DMS79 treated with DMSO at 0.1 percent for 48 hours (cell line): ENCODE data around the gene SDK1.
"Not testable (repeated sequence)": the region's sequence is repeated elsewhere in the genome, so short reads cannot be mapped to it uniquely, and the experiment has no call there.

Source experiments
- DNase-seq: peaks from one replicate; lab custom pipeline; 2025; lab: John Stamatoyannopoulos, UW

The SDK1 gene

DNA sequence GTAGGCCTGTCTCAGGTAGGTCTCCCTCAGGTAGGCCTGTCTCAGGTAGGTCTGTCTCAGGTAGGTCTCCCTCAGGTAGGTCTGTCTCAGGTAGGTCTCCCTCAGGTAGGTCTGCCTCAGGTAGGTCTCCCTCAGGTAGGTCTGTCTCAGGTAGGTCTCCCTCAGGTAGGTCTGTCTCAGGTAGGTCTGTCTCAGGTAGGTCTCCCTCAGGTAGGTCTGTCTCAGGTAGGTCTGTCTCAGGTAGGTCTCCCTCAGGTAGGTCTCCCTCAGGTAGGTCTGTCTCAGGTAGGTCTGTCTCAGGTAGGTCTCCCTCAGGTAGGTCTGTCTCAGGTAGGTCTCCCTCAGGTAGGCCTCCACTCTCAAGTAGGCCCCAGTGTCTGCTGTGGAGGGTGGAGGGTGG is 281.1 kb downstream of the SDK1 start:
- not testable (repeated sequence) for DNase-seq

DNA sequence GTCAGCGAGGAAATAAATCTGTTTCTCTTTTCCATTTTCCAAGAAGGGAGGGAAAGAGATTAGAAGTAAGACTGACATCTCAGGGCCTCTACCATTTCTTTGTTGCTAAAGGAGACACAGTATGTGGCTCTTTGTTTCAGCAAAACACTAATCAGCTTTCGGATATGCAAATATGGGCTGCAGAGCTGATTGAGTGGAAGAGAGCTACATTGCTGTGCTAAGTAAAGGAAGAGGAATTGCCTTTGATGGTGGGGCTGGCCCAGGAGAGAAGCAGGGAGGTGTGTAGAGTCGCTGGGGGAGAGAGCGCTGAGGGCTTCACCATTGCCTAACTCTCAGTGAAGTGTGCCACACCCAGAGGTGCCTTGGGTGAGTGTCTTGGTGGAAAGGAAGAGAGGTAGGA is 284.8 kb downstream of the SDK1 start:
- DNase-seq, result no peak

DNA sequence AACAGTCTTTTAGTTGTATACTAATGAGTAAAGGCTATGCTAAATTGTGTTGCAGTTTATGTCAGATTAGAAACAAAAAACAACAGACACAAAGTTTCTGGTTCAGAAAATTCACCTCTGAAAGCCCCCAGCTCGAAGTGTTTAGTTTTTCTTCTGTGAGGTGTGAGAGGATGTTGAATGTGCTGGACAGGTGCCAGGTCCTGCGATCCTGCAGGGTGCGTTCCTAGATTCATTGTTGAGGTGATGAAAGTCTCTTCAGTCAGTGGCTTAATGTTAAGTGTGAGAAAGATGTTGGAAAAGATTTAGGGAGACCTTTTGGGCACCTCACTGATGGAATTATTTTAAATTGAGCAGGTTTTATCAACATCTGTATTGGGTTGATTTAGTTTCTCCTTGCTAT is 287.3 kb downstream of the SDK1 start:
- DNase-seq, result no peak

DNA sequence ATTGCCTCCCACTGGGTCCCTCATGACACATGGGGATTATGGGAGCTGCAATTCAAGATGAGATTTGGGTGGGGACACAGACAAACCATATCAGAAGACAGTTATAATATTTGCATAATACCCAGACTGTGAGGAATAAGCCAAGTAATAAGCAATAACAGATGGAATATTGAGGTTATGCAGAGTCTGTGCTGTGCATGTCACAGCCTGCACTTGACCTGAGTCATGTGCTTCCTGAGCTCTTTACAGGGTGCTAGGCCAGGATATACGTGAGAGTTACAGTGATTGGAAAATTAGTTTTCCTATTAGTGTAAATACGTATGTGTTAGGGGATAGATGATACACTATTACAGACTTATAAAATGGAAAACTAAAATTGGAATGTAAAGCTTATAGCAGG is 288.7 kb downstream of the SDK1 start:
- DNase-seq, result no peak

DNA sequence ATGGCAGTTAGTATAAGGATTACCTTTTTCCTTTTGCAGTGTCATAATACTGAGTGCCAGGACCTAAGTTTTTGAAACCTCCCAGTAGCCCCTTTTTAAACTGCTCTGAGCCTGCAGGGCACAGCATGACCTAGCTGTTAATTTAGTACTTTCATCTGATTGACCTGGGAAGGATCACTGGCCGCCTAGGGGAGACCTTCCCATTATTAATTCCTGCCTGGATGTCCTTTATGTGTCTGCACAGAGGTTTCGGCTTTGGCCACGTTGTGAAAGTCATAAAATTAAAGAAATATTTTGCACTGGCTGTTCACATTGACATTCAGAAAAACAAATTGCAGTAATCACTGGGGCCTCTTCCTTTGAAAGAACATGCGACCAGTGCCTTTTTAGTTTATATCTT is 290.2 kb downstream of the SDK1 start:
- no peak for DNase-seq

DNA sequence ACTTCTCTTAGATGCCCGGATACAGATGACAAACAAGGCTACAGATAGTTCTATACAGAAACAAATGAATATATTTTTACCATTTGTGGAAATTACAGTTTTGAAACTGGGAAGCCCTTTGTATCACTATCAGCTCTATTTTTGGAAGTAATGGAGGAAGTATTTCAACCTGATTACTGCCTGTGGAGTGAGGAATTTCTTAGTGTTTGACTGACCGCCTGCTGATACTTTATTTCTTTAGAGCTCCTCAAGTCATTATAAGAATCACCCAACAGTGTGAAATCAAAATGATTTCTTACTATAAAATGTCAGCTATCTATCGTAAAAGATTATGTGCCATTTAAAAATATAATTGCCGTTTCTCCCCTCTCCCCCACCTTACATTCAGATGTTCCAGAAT is 290.9 kb downstream of the SDK1 start:
- no peak for DNase-seq

DNA sequence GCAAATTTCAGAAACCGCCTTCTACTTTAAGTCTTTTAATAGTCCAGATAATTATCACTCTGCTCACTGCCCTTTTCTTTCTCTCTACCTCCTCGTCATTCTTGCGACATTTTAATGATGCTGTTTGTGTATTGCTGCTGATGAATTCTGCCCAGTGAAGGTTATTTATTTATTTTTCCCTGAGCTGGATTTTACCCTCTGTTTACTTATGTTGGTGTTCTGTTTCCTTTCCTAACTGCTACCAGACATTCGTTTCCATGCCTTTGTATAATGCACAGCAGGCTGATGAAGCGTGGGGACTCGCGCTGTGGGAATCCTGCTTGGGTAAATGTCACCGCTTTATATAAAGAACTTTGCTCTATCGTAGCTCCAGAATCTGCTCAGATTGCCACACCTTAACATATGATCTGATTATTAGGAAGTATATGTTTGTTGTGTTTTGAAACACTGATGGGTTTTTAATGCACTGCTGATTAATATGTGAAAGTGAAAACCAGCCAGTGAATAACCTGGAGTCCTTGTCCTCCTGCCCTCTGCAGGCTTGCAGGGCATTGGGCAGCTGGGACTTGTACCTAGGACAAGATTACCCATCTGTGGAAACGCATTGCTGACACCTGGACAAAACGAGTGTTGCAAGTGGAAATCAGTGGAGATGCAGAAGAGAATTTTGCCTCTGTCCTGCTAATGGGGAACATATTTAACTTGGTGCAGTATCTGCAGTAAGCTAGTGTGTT is 291.5 kb downstream of the SDK1 start:
- DNase-seq, result no peak

DNA sequence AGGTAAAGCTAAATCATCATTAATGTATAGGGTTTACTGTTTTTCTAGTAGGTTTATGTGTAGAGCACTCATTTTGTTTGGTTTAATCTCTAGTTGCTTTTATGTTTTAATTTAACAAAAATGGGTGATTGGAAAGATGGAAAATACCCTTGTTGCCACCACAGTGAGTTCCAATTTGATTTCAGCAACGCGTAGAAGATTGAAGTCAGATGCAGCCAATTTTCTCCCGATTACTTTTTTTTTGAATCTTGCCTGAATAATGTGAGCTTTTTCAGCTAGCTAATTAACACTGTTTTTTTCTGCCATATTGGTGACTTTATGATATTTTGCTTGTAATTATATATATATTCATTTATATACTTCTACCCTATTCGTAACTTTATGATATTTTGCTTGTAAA is 293.8 kb downstream of the SDK1 start:
- DNase-seq, result no peak

DNA sequence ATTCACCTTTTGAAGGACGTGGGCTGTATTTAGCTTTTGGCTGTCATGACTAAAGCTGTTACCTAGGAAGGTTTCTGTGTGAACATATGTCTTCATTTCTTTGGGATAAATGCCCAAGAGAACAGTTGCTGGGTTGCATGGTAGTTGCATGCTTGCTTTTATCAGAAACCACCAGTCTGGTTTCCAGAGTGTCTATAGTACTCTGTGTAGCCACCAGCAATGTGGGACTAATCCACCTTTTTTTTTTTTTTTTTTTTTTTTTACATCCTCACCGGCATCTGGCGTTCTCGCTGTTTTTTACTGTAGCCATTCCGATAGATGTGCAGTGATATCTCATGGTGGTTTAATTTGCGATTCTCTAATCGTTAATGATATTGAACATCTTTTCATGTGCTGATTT is 297.8 kb downstream of the SDK1 start:
- DNase-seq, result no peak

DNA sequence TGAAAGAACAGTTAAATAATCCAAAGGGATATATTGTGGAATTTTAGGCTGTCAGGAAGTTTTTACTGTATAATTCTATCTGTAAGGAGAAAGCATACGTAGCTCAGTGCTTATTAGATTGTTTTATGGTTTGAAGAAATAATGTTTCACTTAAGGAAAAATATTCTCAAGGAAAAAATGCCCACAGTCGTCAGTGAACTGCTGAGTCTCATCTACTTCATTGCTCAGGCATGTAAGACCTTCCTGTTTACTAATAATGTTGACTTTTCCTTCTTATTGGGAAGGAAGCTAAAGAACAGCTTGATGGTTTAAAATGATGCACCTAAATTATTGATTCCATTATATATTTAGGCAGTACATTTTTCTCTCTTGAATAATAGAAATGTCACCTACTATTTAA is 304.2 kb downstream of the SDK1 start:
- DNase-seq, result no peak

DNA sequence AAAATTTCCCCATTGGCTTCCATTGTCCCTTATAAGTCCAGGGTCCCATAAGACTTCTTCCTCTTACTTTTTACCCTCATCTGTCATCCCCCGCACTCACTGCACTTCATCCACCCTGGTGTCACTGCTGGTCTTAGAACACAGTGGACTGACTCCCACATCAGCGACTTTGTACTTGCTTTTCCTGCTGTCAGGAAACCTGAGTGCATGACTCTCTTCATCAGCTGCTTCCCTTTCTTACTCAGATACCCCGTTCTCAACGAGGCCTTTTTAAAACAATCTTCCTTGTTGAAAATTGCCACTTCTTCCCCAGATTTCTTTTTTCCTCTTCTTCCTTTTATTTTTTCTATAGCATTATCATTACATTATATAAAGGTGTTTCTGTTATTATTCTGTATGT is 305.4 kb downstream of the SDK1 start:
- DNase-seq, result no peak

DNA sequence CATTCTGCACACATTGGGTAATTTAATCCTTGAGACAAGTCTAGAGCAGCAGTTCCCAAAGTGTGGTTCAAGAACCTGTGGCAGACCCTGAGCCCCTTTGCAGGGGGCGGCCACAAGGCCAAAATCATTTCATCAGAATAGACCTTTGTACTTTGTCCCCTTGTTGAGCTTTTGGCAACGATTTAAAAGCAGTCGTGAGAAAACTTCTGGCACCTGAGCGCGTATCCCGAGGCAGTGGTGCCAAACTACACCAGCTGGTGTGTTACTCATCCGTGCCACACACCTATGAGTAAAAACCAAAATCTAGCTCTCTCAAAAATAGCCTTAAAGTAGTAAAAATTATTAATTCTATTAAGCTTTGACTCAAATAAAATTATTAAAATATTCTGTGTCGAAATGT is 306.8 kb downstream of the SDK1 start:
- DNase-seq, result no peak

DNA sequence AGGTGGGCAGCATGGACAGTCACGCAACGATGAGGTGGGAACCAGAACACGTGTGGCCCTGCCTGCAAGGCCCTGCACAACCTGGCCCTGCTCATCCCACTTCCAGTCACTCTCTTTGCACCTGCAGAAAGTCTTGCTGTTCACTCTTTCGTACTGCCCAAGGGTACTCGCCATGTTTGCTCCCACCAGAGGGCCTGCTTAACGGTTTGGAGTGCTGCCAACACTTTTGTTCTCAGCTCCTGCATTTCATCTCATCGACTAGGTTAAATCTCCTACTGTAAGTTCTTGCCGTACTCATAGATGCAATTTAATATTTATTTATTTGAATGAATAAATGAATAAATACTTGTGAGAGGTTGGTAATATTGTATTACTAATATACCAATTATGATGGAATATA is 315.3 kb downstream of the SDK1 start:
- DNase-seq, result peak; percentile 76

DNA sequence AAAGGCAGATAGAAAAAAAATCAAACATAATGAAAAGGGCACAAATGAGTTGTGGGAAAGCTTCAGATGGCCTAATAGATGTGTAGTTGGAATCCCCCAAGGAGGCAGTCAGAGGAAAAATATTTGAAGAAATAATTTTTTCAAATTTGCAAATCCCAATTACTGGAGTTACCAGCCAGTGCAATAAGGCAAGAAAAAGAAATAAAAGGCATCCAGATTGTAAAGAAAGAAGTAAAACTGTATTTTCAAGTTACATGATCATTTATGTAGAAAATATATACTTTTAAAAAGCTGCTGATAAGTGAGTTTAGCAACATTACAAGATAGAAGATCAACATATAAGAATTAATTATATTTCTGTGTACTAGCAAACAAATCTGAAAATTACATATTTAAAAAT is 329.0 kb downstream of the SDK1 start:
- no peak for DNase-seq

DNA sequence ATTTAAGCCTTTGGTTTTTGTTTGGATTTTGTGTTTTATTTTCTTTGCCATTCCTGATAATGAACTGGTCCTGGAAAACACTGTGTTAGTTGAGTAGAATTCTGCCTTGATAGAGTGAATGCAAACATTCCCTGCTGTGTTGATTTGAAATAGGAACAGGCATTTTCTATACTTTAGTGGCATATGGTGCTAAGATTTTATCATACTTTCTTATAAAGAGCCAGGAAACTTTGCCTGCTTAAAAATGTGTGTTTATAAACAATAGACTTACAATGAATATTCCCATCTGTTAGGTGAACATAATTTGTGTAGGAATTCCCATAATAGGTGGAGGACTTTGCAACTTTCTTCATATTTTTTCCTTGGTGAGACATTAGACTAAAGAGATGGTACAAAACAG is 333.3 kb downstream of the SDK1 start:
- no peak for DNase-seq

DNA sequence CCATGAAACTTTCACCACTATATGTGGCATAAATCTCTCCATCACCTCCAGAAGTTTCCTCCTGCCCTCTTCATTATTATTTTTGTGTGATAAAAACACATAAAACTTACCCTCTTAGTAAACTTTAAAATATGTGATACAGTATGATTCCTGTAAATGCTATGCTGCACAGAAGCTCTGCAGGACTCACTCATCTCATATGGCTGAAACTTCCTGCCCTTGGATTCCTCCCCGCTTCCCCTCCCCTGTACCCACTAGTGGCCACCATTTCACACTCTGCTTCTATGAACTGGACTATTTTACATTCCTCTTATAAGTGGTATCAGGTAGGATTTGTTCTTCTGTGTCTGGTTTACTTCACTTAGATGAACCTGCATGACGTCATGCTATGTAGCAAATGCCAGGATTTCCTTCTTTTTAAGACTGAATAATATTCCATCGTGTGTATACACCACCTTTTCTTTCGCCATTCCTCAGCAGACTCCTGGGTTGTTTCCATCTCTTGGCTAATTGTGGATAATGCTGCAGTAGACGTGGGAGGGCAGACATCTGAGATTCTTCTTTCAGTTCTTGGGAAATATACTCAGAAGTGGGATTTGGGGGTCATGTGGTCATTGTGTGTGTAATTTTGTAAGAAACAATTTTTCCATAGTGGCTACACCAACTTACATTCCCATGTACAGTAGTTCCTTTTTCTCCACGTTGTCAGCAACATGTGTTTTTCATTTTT is 335.2 kb downstream of the SDK1 start:
- no peak for DNase-seq

DNA sequence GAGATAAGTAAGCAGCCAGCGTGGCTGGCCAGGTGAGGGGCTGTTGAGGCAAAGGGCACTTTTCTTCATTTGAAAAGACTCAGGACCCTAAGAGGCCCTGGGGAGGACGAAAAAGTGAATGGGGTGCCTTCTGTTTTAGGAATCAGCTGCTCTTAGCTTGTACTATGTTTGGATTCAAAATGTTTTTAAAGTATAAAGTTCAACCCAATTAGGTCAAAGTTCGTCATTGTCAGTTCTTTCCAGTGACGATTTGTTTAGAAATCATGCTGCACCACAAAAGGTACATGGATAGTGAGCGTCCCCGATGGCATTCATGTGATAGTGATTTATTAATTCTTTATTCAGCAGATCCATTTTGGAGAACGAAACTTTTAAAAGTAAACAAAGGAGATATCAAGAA is 338.2 kb downstream of the SDK1 start:
- no peak for DNase-seq

DNA sequence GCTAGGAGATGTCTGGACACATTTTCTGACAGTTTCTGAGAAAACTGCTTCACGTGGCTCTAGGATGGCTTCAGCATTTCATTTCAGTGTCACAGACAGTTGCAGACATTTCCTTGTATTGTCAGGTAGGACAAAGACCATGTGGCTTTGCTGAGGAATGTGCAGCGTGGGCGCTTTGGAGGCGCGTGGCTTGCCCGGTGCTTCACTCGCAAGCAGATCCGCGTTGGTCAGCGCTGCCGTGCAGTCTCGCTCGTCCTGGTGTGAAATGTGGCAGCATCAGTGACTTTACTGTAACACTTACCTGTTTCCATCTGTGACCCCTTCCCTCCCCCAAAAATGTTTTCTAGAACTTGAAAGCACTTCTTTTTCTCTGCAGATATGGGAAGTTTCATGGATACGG is 340.5 kb downstream of the SDK1 start:
- no peak for DNase-seq

DNA sequence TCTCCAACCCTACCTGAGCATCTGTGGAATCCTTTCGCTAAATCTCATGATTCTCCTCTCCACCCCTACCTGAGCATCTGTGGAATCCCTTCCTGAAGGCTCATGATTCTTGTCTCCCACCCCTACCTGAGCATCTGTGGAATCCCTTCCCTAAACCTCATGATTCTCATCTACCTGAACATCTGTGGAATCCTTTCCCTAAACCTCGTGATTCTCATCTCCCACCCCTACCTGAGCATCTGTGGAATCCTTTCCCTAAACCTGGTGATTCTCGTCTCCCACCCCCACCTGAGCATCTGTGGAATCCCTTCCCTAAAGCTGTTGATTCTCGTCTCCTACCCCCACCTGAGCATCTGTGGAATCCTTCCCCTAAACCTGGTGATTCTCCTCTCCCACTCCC is 342.0 kb downstream of the SDK1 start:
- DNase-seq, result no peak

DNA sequence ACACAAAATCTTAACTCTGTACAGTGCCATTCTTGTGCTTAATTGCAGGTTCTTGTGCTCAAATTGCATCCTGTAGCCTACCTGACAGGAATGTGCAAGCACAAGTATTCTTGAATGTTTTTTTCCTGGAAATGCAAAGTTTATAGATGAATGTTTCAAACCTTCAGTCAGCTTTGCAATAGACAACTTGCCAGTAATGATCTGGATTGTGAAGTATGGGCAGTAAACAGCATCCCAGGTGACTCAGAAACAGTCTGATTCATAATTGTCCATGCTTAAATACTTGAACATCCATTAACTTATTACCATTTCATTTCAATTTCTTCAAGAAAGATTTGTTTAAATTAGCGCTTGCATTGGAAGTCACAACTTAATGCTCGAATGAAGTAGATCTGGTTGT is 347.2 kb downstream of the SDK1 start:
- no peak for DNase-seq

DNA sequence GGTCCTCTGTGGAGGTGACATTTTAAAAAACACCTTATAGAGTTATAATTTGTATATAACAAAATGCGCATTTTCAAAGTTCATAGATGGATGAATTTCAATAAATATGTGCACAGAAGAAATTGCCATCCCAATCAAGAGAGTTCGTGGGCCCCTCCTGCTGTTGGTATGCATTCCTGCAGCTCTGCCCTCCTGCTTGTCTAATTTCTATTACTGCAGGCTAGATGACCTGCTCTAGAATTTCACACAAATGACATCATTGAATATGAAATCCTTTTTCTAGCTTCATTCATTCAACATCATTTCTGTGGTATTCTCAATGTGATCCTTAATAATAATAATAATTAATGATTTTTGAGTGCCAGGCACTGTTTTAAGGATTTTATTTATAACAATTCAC is 348.2 kb downstream of the SDK1 start:
- DNase-seq, result no peak

DNA sequence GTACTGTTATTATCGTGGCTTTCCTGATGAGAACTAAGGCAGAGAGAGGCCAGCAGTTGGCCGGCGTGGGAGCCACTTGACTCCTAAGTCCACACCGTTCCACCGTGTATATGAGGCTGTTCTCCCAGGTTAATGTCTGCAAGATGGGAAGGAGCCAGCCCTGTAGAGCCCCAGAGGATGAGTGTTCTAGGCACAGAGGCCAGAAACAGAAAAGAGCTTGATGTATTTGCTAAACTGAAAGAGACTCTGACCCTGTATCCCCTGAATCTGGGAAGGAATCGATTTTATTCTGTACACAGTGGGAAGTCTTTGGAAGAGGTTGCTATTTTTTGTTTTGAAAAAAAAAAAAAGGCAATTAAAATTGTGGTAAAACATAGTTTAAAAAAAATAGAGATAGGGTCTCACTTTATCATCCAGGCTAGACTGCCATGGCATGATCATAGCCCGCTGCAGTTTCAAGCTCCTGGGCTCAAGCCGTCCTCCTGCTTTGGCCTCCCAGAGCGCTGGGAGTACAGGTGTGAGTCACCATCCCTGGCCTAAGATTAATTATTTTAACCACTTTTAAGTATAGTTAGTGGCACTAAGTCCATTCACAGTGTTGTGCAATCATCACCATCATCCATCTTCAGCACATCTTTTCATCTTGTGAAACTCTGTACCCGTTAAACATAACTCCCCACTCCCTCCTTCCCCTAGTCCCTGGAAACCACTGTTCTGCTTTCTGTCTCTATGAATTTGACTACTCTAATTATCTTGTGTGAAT is 348.8 kb downstream of the SDK1 start:
- DNase-seq, result no peak

DNA sequence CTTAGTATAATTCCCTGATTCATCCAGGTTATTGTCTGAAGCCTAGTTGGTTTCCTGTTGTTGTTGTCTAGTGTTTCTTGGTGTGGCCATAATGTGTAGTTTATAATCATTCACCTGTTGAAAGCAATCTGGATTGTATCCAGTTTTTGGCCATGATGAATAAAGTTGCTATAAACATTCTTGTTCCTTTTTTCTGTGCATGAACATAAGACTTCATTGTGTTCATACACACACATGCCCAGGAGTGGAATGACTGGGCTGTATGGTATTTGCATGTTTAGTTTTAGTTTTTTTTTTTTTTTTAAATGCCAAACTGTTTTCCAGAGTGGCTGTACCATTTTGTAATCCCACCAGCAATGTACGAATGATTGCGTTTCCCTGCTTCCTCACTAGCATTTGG is 349.8 kb downstream of the SDK1 start:
- DNase-seq, result no peak
